MCF 10A (cell line): ENCODE measurements around the gene CLTA. TPM values are rescaled to one million over a fixed set of nuclear protein-coding genes. Genes with fewer than 3 reads are reported as not detected.

ENCODE experiments used
- BruUV-seq: library from RNA; stranded (reverse); fragments of 400-500 nt; replicated peaks from 2 replicates; lab custom pipeline; 2021; lab: Mats Ljungman, UMichigan
- CTCF ChIA-PET: fragments of 300-600 bp; sonication (Branson Sonifier 250); formaldehyde crosslinking; extraction: SDS; loops from one replicate; lab custom pipeline; 2021; ENCODE audit warnings: antibody characterized with exemption, inconsistent platforms; lab: Yijun Ruan, JAX
- POLR2A ChIA-PET: fragments of 300-600, 350-650 bp; sonication (Branson Sonifier 250); formaldehyde crosslinking; extraction: SDS; loops from one replicate; lab custom pipeline; 2020; ENCODE audit warnings: antibody characterized with exemption, inconsistent platforms; lab: Yijun Ruan, JAX
- DNase-seq: peaks from one replicate; pipeline ENCODE4 v3.0.0-alpha.2; 2018; ENCODE audit not compliant: unreplicated experiment
- H3K27ac Mint-ChIP-seq: one replicate; pipeline ENCODE4 v1.8.0; 2022; ENCODE audit warnings: mild to moderate bottlenecking, low read depth, mixed read lengths; ENCODE audit not compliant: unreplicated experiment
- H3K27me3 Mint-ChIP-seq: one replicate; pipeline ENCODE4 v1.8.0; 2022; ENCODE audit warnings: mixed read lengths; ENCODE audit not compliant: insufficient read depth, unreplicated experiment
- H3K36me3 Mint-ChIP-seq: one replicate; pipeline ENCODE4 v1.8.0; 2022; ENCODE audit warnings: mild to moderate bottlenecking, moderate library complexity, mixed read lengths; ENCODE audit not compliant: insufficient read depth, unreplicated experiment
- H3K4me1 Mint-ChIP-seq: one replicate; pipeline ENCODE4 v1.8.0; 2022; ENCODE audit warnings: mixed read lengths; ENCODE audit not compliant: insufficient read depth, unreplicated experiment
- H3K4me3 Mint-ChIP-seq: one replicate; pipeline ENCODE4 v1.8.0; 2022; ENCODE audit warnings: mild to moderate bottlenecking, moderate library complexity, mixed read lengths; ENCODE audit not compliant: unreplicated experiment
- H3K9me3 Mint-ChIP-seq: one replicate; pipeline ENCODE4 v1.8.0; 2022; ENCODE audit warnings: mixed read lengths; ENCODE audit not compliant: unreplicated experiment
- CTCF ChIP-seq: fragments of 200-600 bp; IDR thresholded peaks from one replicate; pipeline ENCODE4 v1.8.0; 2022; ENCODE audit warnings: antibody characterized with exemption, mild to moderate bottlenecking; ENCODE audit not compliant: unreplicated experiment
- intact Hi-C: fragments of 100-400 bp; cut with micrococcal nuclease; formaldehyde crosslinking; loops from 2 replicates; pipeline ENCODE4 v1.14.1; 2022
- total RNA-seq: library from RNA; stranded (reverse); gene quantifications from 2 replicates; pipeline ENCODE4 v1.2.3, GENCODE V29; 2022

CLTA gene
- total RNA-seq, 1 experiment from 2014 or later, result 189 TPM

- H3K36me3 Mint-ChIP-seq, result no peaks in the 10 kb centered on the region
- no peak overlapping the region for H3K27ac Mint-ChIP-seq
- no peak for DNase-seq
- no peak for TF ChIP-seq CTCF
- no peak overlapping the region for H3K4me3 Mint-ChIP-seq
- POLR2A ChIA-PET, result interaction anchor here (0.6 to 1.0 kb wide), 5 partner anchors 14 to 455 kb away, joined by 3 read pairs; no protein-coding TSS in a partner anchor
- no peaks in the 10 kb centered on the region for H3K9me3 Mint-ChIP-seq
- H3K4me1 Mint-ChIP-seq, result peaks cover 8% of the 10 kb centered on the region
- H3K27me3 Mint-ChIP-seq, result no peaks in the 10 kb centered on the region
- CTCF ChIA-PET, result interaction anchor here (1.1 to 9.4 kb wide), 5 partner anchors 28 to 155 kb away, joined by 4 to 106 read pairs (median 12); partner anchors contain the start of gene CLTA
- intact Hi-C loops, result no loop called here
- BruUV-seq, result no TSS peak
These were observed 27.5 kb upstream of the CLTA start for GRCh38 chr9:36163049-36163785.

DNA sequence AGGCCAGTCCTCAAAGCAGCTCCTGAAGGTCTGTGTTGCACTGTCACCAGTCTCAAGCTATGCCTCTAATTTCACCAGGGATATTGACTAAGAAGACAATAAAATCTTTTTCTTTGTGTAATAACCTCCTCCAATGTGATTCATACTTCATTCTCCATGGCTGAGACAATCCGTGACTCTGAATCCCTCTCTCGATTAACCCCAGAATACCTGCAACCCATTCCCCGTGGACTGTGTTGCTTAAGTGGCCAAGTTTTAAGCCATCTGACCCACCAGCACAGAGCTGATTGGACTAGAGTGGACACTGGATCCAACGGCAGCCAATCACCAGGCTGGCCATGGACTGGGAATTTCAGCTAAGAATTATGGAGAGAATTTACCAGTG, 26.9 kb upstream of the CLTA start:
- H3K4me1 Mint-ChIP-seq, result peaks cover 8% of the 10 kb centered on the region
- DNase-seq, result no peak
- ChIA-PET POLR2A (interaction anchor here (0.6 to 1.0 kb wide), 4 partner anchors 39 to 454 kb away, joined by 3 read pairs; no protein-coding TSS in a partner anchor), CTCF (interaction anchor here (0.9 to 9.4 kb wide), 8 partner anchors 9 to 208 kb away, joined by 3 to 106 read pairs (median 8); partner anchors contain the start of gene CLTA)
- BruUV-seq, result no TSS peak
- no peaks in the 10 kb centered on the region for H3K27me3 Mint-ChIP-seq
- H3K27ac Mint-ChIP-seq, result no peak overlapping the region
- intact Hi-C loops, result no loop called here
- no peak for TF ChIP-seq CTCF
- no peak overlapping the region for H3K4me3 Mint-ChIP-seq
- no peaks in the 10 kb centered on the region for H3K9me3 Mint-ChIP-seq
- H3K36me3 Mint-ChIP-seq, result no peaks in the 10 kb centered on the region

DNA sequence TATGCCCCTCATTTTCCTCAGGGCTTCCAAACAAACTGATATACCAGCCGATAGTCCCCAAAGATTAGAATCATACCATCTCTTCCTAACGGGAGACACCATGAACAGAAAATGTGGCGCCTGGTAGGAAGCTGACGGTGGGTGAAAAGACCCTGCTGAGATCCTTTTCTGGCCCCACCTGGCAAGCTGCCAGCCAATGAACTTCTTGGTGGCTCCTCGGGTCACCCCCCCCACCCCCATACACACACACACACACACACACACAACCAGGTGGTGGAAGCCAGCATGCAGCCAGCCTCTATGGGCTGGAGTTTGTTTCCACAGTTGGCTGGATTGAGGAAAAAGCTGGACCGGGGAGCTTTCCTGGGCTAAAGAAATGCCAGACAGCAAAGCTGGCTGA, 26.3 kb upstream of the CLTA start:
- H3K4me1 Mint-ChIP-seq, result peaks cover 8% of the 10 kb centered on the region
- no peaks in the 10 kb centered on the region for H3K27me3 Mint-ChIP-seq
- BruUV-seq, result no TSS peak
- no peak overlapping the region for H3K27ac Mint-ChIP-seq
- no peak for TF ChIP-seq CTCF
- no peak overlapping the region for H3K4me3 Mint-ChIP-seq
- DNase-seq, result no peak
- ChIA-PET CTCF (interaction anchor here (0.5 to 9.4 kb wide), 15 partner anchors 9 to 307 kb away, joined by 3 to 106 read pairs (median 3); partner anchors contain the start of gene CLTA), POLR2A (interaction anchor here (0.9 kb wide), 1 partner anchor 46 kb away, joined by 3 read pairs; no protein-coding TSS in a partner anchor)
- intact Hi-C loops, result no loop called here
- no peaks in the 10 kb centered on the region for H3K36me3 Mint-ChIP-seq
- H3K9me3 Mint-ChIP-seq, result no peaks in the 10 kb centered on the region

- H3K27me3 Mint-ChIP-seq, result no peaks in the 10 kb centered on the region
- POLR2A ChIA-PET, result interaction anchor here (0.7 kb wide), 1 partner anchor 309 kb away, joined by 3 read pairs; no protein-coding TSS in a partner anchor
- DNase-seq, result no peak
These were observed 25.7 kb upstream of the CLTA start for GRCh38 chr9:36164989-36165388.

More at GRCh38 chr9:36164989-36165388, 25.7 kb upstream of the CLTA start:
- no TSS peak for BruUV-seq
- CTCF ChIA-PET, result interaction anchor here (0.5 to 9.4 kb wide), 12 partner anchors 9 to 308 kb away, joined by 3 to 106 read pairs (median 4); partner anchors contain the start of gene CLTA
- no peak for TF ChIP-seq CTCF
- Mint-ChIP-seq H3K4me1 (peaks cover 8% of the 10 kb centered on the region), H3K27ac (no peak overlapping the region), H3K4me3 (no peak overlapping the region), H3K9me3 (no peaks in the 10 kb centered on the region), H3K36me3 (no peaks in the 10 kb centered on the region)
- intact Hi-C loops, result no loop called here
